BJ (cell line): ENCODE measurements around the gene NFKB1. TPM values are rescaled to one million over a fixed set of nuclear protein-coding genes. Genes with fewer than 3 reads are reported as not detected.
A peak's percentile ranks its signal among the peaks of the same experiment; 100 is the strongest.

Experiments
- CTCF ChIA-PET: fragments of 350-600 bp; formaldehyde crosslinking; extraction: SDS; loops from one replicate; lab custom pipeline; 2021; ENCODE audit warnings: antibody characterized with exemption, inconsistent platforms; lab: Yijun Ruan, JAX
- POLR2A ChIA-PET: fragments of 300-600 bp; sonication (Branson Sonifier 250); formaldehyde crosslinking; extraction: SDS; loops from one replicate; lab custom pipeline; 2021; ENCODE audit warnings: antibody characterized with exemption; lab: Charles Lee
- DNase-seq: peaks from one replicate; pipeline ENCODE4 v3.0.0-alpha.2; 2011; ENCODE audit warnings: low read depth
- H3K27me3 ChIP-seq: 2 replicates; pipeline ENCODE4 v1.6.0; 2011; ENCODE audit warnings: low read length; ENCODE audit not compliant: control insufficient read depth, insufficient read depth
- H3K36me3 ChIP-seq: 2 replicates; pipeline ENCODE4 v1.5.1; 2011; ENCODE audit warnings: low read length; ENCODE audit not compliant: control insufficient read depth, insufficient read depth
- H3K4me3 ChIP-seq: 2 replicates; pipeline ENCODE4 v1.5.1; 2011; ENCODE audit warnings: low read depth, mild to moderate bottlenecking, control low read depth, low read length
- CTCF ChIP-seq: IDR thresholded peaks from 2 replicates; pipeline ENCODE4 v1.5.1; 2011; ENCODE audit warnings: low read depth, mild to moderate bottlenecking, control low read depth, inconsistent platforms, low read length, moderate library complexity; ENCODE audit not compliant: insufficient read depth
- polyA plus RNA-seq: library from polyadenylated mRNA; depleted of rRNA; stranded (reverse); fragments of >200 nt; gene quantifications from 2 replicates; pipeline ENCODE4 v1.2.3, GENCODE V29; 2011

The NFKB1 gene
- polyA plus RNA-seq, 1 experiment: 16.6 TPM

DNA sequence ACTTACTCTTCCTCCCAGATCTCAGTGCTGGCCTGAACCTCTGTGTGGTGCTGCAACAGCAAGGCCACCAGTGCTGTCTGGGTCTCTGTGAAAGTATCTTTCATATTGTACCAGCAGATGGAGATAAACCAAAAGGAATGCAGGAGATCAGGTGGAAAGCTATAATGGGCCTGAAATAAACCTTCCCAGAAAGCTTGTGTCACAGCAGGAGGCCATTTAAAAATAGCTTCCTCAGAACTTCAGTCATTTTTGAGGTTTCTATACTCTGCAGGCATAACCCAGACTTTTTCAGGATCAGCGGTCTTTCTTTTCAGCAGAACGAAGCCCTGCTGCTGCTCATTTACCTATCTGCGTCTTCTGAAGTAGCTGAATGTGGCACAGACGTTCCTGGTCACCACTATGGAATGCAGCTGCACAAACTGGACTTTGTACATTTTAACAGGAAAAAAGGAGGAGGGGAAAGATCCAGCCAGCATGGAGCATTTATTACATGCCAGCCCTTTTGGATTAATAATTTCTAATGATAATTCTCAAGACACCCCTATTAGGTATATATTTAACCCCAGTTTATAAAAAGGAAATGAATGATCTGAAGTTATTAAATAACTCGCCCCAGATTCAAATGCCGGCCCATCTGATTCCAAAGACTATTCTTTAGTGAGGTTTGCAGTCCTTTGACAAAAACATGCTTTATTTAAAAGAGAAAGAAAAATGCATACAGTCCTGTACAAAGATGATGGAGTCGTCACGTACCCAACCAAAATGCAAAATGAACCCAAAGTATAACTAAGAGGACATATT, 119.7 kb downstream of the NFKB1 start:
- Histone ChIP-seq H3K27me3 (no peaks in the 10 kb centered on the region), H3K4me3 (peak overlapping the region; percentile 1; the same call in 1 of the 2 replicates), H3K36me3 (peaks cover 6% of the 10 kb centered on the region)
- ChIA-PET CTCF (interaction anchor here (0.6 to 2.7 kb wide), 31 partner anchors 10 to 486 kb away, joined by 3 to 35 read pairs (median 4); partner anchors contain the start of genes BDH2, CISD2 and SLC9B2), POLR2A (no interaction called here)
- TF ChIP-seq CTCF: peak; percentile 67
- peak; percentile 47 for DNase-seq

- POLR2A ChIA-PET: no interaction called here
- Histone ChIP-seq H3K4me3 (no peak overlapping the region), H3K27me3 (no peaks in the 10 kb centered on the region), H3K36me3 (no peaks in the 10 kb centered on the region)
- CTCF ChIA-PET: interaction anchor here (1.0 to 2.2 kb wide), 5 partner anchors 66 to 465 kb away, joined by 3 to 9 read pairs (median 4); no protein-coding TSS in a partner anchor
- no peak for DNase-seq
- peak; percentile 22; the same call in 1 of the 2 replicates for TF ChIP-seq CTCF
Measured at GRCh38 chr4:102623622-102624021, 122.5 kb downstream of the NFKB1 start.

GRCh38 chr4:102624505-102624904, 123.3 kb downstream of the NFKB1 start:
- no peak for DNase-seq
- Histone ChIP-seq H3K27me3 (no peaks in the 10 kb centered on the region), H3K4me3 (no peak overlapping the region), H3K36me3 (no peaks in the 10 kb centered on the region)
- TF ChIP-seq CTCF: no peak
- POLR2A ChIA-PET: no interaction called here
- CTCF ChIA-PET: interaction anchor here (1.0 to 2.2 kb wide), 6 partner anchors 65 to 465 kb away, joined by 3 to 9 read pairs (median 4); no protein-coding TSS in a partner anchor

DNA sequence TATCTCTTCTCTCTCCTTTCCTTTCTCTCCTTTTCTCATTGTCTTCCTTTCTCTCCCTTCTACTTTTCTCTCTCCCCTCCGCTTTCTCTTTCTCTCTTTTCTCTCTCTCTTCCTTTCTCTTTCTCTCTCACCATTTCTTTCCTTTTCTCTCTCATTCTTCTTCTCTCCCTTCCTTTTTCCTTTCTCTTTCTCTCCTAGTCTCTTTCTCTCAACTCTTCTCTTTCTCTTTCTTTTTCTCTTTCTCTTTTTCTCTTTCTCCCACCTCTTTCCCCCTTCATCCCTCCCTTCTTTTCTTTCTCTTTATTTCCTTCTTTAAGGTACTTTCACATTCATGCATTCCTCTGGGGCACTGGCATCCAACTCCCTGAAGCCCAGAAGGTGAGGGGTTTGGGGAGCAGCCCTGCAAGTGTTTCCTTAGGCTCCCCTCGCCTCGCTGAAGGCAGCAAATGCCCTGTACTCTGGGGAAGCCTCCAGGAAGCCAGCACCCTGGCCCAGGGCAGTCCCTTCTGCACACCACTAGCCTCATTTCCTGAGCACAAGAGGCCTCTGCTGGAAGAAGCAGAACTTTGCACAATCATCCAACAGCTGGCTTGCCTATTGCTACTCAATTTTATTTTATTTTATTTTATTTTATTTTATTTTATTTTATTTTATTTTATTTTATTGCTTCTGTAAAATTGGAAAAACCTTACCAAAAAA, 124.2 kb downstream of the NFKB1 start:
- TF ChIP-seq CTCF: peak; percentile 29; the same call in 1 of the 2 replicates
- H3K36me3 ChIP-seq: no peaks in the 10 kb centered on the region
- ChIA-PET POLR2A (no interaction called here), CTCF (interaction anchor here (0.6 to 2.2 kb wide), 3 partner anchors 155 to 383 kb away, joined by 3 to 9 read pairs (median 5); no protein-coding TSS in a partner anchor)
- H3K4me3 ChIP-seq: no peak overlapping the region
- H3K27me3 ChIP-seq: no peaks in the 10 kb centered on the region
- DNase-seq: no peak
